NT2/D1 (cell line): ENCODE measurements around the gene TRIM69.

Source experiments
- YY1 ChIP-seq: IDR thresholded peaks from 2 replicates; pipeline ENCODE4 v1.6.1; 2011; ENCODE audit not compliant: insufficient read length, insufficient read depth
- ZNF274 ChIP-seq: IDR thresholded peaks from 2 replicates; pipeline ENCODE4 v1.6.1; 2011; ENCODE audit warnings: mild to moderate bottlenecking, low read depth, low read length

DNA sequence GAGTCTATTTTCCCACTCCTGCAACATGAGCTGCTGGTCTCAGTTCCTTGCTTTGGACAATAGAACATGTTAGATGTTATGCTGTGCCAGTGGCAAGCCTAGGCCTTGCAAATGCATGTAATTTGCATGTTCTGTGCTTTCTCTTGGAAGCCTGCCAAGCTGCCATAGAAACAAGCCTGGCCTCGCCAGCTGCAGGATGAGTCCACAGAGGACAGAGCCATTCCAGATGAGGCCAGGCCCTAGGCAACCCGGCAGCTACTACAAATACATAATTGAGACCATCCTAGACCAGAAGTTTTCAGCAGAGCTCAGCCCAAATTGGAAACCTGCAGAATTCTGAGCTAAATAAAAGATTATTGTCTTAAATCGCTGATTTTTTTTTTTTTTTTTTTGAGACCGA, 39.6 kb downstream of the TRIM69 start:
- no peak for TF ChIP-seq YY1
- no peak for TF ChIP-seq ZNF274
